Endothelial cell of umbilical vein (primary cell): Measurements from ENCODE around the gene NAA10. TPM values are rescaled to one million over a fixed set of nuclear protein-coding genes. Genes with fewer than 3 reads are reported as not detected.

Source experiments
- BruUV-seq: library from RNA; stranded (reverse); fragments of 400-500 nt; replicated peaks from 2 replicates; lab custom pipeline; 2021; lab: Mats Ljungman, UMichigan
- CTCF ChIA-PET: fragments of 300-600, 350-600 bp; sonication (Branson Sonifier 250); formaldehyde crosslinking; loops from one replicate; lab custom pipeline; 2021; ENCODE audit warnings: antibody characterized with exemption, inconsistent platforms; lab: Charles Lee
- POLR2A ChIA-PET: fragments of 300-600, 350-600 bp; sonication (Branson Sonifier 250); formaldehyde crosslinking; loops from one replicate; lab custom pipeline; 2021; ENCODE audit warnings: antibody characterized with exemption, inconsistent platforms; lab: Charles Lee
- DNase-seq: peaks from one replicate; pipeline ENCODE4 v3.0.0-alpha.2; 2011; ENCODE audit warnings: low read depth, low spot score
- FAIRE-seq: peaks from 2 replicates; lab custom pipeline; 2011; peaks lifted over from hg19 to GRCh38; lab: Jason Lieb, UNC
- H2AFZ ChIP-seq: 2 replicates; pipeline ENCODE4 v1.6.0; 2012; ENCODE audit warnings: low read depth, low read length, control low read depth, inconsistent platforms
- H3K27ac ChIP-seq: 2 replicates; pipeline ENCODE4 v1.5.1; 2011; ENCODE audit warnings: low read depth, mild to moderate bottlenecking, control low read depth, low read length, moderate library complexity; ENCODE audit not compliant: insufficient read depth
- H3K27me3 ChIP-seq, 2 experiments: 2 replicates each; pipeline versions ENCODE4 v1.6.0 to v1.6.1; 2011; ENCODE audit warnings: low read length in 2 of 2, mixed read lengths in 1 of 2; ENCODE audit not compliant: control insufficient read depth in 2 of 2, insufficient read depth in 2 of 2
- H3K36me3 ChIP-seq, 2 experiments: 2 replicates in 1 of 2; 3 replicates in 1 of 2; pipeline ENCODE4 v1.5.1; 2011; ENCODE audit warnings: low read length in 2 of 2, mild to moderate bottlenecking in 1 of 2, moderate library complexity in 1 of 2; ENCODE audit not compliant: control insufficient read depth in 2 of 2, insufficient read depth in 2 of 2; ENCODE audit errors: extremely low read depth in 1 of 2
- H3K4me1 ChIP-seq: 3 replicates; pipeline ENCODE4 v1.5.1; 2011; ENCODE audit warnings: mild to moderate bottlenecking, low read length; ENCODE audit not compliant: control insufficient read depth, insufficient read depth; ENCODE audit errors: extremely low read depth
- H3K4me2 ChIP-seq: 2 replicates; pipeline ENCODE4 v1.6.1; 2011; ENCODE audit warnings: low read length, control low read depth, mixed read lengths; ENCODE audit not compliant: insufficient read depth
- H3K4me3 ChIP-seq, 3 experiments: fragments of 200-600 bp in 1 of 3; sonication (generic), shearing (Covaris generic) in 1 of 3; replicated peaks in 1 of 3; 2 replicates each; pipeline ENCODE4 v1.5.1; 2011 to 2016; ENCODE audit warnings: control low read depth in 3 of 3, low read length in 3 of 3, mild to moderate bottlenecking in 2 of 3, inconsistent platforms in 1 of 3, low read depth in 1 of 3, moderate library complexity in 1 of 3; ENCODE audit not compliant: insufficient read depth in 1 of 3
- H3K79me2 ChIP-seq: 2 replicates; pipeline ENCODE4 v1.6.0; 2012; ENCODE audit warnings: low read length, inconsistent platforms; ENCODE audit not compliant: control insufficient read depth, insufficient read depth
- H3K9ac ChIP-seq: replicated peaks from 2 replicates; pipeline ENCODE3; 2011; ENCODE audit warnings: low read length, control low read depth; ENCODE audit not compliant: insufficient read depth; ENCODE audit errors: extremely low read depth
- H3K9me1 ChIP-seq: replicated peaks from 3 replicates; pipeline ENCODE4 v1.6.0; 2011; ENCODE audit warnings: mild to moderate bottlenecking, low read length; ENCODE audit not compliant: control insufficient read depth, insufficient read depth; ENCODE audit errors: extremely low read depth
- H3K9me3 ChIP-seq: replicated peaks from 2 replicates; pipeline ENCODE4 v1.5.1; 2012; ENCODE audit warnings: low read length, inconsistent platforms; ENCODE audit not compliant: control insufficient read depth, insufficient read depth
- H4K20me1 ChIP-seq: replicated peaks from 2 replicates; pipeline ENCODE3; 2011; ENCODE audit warnings: mild to moderate bottlenecking, low read length; ENCODE audit not compliant: control insufficient read depth, insufficient read depth; ENCODE audit errors: extremely low read depth
- EZH2 ChIP-seq: IDR thresholded peaks from 2 replicates; pipeline ENCODE4 v1.6.1; 2012; ENCODE audit warnings: borderline replicate concordance, low read depth, mild to moderate bottlenecking, moderate library complexity, low read length, inconsistent platforms; ENCODE audit not compliant: severe bottlenecking
- FOS ChIP-seq: IDR thresholded peaks from 2 replicates; pipeline ENCODE4 v1.6.1; 2011; ENCODE audit warnings: mild to moderate bottlenecking, low read length, moderate library complexity, borderline replicate concordance; ENCODE audit not compliant: insufficient read depth
- GATA2 ChIP-seq: IDR thresholded peaks from 2 replicates; pipeline ENCODE4 v1.7.0; 2011; ENCODE audit warnings: low read depth, mild to moderate bottlenecking, moderate library complexity, mixed read lengths, low read length; ENCODE audit not compliant: insufficient read length, insufficient read depth
- JUN ChIP-seq: IDR thresholded peaks from 2 replicates; pipeline ENCODE4 v1.6.1; 2011; ENCODE audit warnings: borderline replicate concordance, low read depth; ENCODE audit not compliant: insufficient read length, insufficient read depth
- MYC ChIP-seq: IDR thresholded peaks from one replicate; pipeline ENCODE4 v1.6.1; 2011; ENCODE audit warnings: mild to moderate bottlenecking, low read depth, low read length
- POLR2A ChIP-seq: IDR thresholded peaks from 2 replicates; pipeline ENCODE4 v1.6.1; 2012; ENCODE audit warnings: low read depth, mild to moderate bottlenecking, control low read depth, low read length
- POLR2AphosphoS5 ChIP-seq: IDR thresholded peaks from 2 replicates; pipeline ENCODE4 v1.6.1; 2012; ENCODE audit warnings: low read depth, mild to moderate bottlenecking, control low read depth, low read length, moderate library complexity; ENCODE audit not compliant: insufficient read depth
- dilution Hi-C: fragments of 300-500 bp; cut with MboI; formaldehyde crosslinking; loops from one replicate; pipeline ENCODE4 v1.15.0; 2019; ENCODE audit warnings: low sequenced_read_pairs; ENCODE audit not compliant: extremely low pct_ligation_motif_present
- intact Hi-C: fragments of 100-400 bp; cut with micrococcal nuclease; formaldehyde crosslinking; loops from one replicate; pipeline ENCODE4 v1.10.0; 2022
- polyA plus RNA-seq, 4 experiments: library from polyadenylated mRNA; depleted of rRNA in 3 of 4; stranded (reverse) in 3 of 4; unstranded in 1 of 4; fragments of >200 nt; gene quantifications; 2 replicates each; pipeline versions ENCODE4 v1.2.1 to v1.2.3, GENCODE V29; 2011 to 2012; ENCODE audit warnings: missing spikeins in 1 of 4
- total RNA-seq: library from RNA; stranded (reverse); gene quantifications from 2 replicates; pipeline ENCODE4 v1.2.3, GENCODE V29; 2021
- TF ChIP-seq, protein P1 (sequence below), 2 donors: IDR thresholded peaks; 1 replicate in 1 of 2; 2 replicates in 1 of 2; pipeline ENCODE4 v1.5.1; 2011; ENCODE audit warnings: low read length in 2 of 2, mild to moderate bottlenecking in 2 of 2, moderate library complexity in 2 of 2, control low read depth in 1 of 2, inconsistent platforms in 1 of 2, low read depth in 1 of 2; ENCODE audit not compliant: insufficient read depth in 1 of 2; ENCODE audit errors: extremely low read depth in 1 of 2
- TF ChIP-seq, protein P2 (sequence below): IDR thresholded peaks from 2 replicates; pipeline ENCODE4 v1.6.1; 2011; ENCODE audit not compliant: insufficient read depth, insufficient read length

The NAA10 gene
- total and polyA plus RNA-seq, 2 donors (not counting 3 experiments of a cell fraction or from before 2014, with no cell fraction given): 141 to 144 TPM

DNA sequence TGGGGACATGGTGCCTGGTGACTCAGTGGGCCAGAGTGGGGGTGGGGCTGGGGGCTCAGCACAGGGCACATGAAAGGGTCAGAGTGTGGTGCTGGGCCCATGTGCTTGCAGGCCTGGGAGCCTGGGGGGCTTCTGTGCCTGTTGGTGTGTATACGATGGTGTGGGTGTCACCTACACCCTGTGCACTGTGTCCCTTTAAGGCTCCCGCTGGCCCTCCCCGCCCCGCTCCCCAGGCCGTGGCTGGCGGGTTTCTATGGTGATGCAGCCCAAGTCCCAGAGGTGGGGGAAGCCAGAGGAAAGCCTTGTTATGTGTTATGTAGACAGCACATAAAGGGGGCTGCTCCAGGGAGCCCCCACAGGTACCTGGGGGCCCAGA lies 54.4 kb downstream of the NAA10 start:
- H3K79me2 ChIP-seq: no peaks in the 10 kb centered on the region
- H2AFZ ChIP-seq: no peak overlapping the region
- peaks cover 23 to 24% of the 10 kb centered on the region in 2 experiments for H3K27me3 ChIP-seq
- CTCF ChIA-PET: no interaction called here
- H3K4me1 ChIP-seq: no peaks in the 10 kb centered on the region
- FAIRE-seq: no peak
- no peak for DNase-seq
- no peak overlapping the region for H3K4me2 ChIP-seq
- BruUV-seq: no TSS peak
- TF ChIP-seq GATA2 (no peak), FOS (no peak), POLR2A (no peak), POLR2AphosphoS5 (no peak), MYC (no peak), JUN (no peak), EZH2 (no peak)
- TF ChIP-seq, protein P1, sequence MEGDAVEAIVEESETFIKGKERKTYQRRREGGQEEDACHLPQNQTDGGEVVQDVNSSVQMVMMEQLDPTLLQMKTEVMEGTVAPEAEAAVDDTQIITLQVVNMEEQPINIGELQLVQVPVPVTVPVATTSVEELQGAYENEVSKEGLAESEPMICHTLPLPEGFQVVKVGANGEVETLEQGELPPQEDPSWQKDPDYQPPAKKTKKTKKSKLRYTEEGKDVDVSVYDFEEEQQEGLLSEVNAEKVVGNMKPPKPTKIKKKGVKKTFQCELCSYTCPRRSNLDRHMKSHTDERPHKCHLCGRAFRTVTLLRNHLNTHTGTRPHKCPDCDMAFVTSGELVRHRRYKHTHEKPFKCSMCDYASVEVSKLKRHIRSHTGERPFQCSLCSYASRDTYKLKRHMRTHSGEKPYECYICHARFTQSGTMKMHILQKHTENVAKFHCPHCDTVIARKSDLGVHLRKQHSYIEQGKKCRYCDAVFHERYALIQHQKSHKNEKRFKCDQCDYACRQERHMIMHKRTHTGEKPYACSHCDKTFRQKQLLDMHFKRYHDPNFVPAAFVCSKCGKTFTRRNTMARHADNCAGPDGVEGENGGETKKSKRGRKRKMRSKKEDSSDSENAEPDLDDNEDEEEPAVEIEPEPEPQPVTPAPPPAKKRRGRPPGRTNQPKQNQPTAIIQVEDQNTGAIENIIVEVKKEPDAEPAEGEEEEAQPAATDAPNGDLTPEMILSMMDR (IDR thresholded peaks at IDR 0.05; ENCODE audit: extremely low read depth in 1 of 2, insufficient read depth in 1 of 2, low read depth in 1 of 2, low read length in 2 of 2): no peak
- TF ChIP-seq, protein P2, sequence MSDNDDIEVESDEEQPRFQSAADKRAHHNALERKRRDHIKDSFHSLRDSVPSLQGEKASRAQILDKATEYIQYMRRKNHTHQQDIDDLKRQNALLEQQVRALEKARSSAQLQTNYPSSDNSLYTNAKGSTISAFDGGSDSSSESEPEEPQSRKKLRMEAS: no peak
- no peak overlapping the region for H3K9ac ChIP-seq
- dilution Hi-C loops (no loop called here), intact Hi-C loops (loop anchor here (10.0 kb wide), 1 partner anchor 66 kb away; no protein-coding TSS in a partner anchor)
- H3K27ac ChIP-seq: no peak overlapping the region
- H3K9me3 ChIP-seq: no peaks in the 10 kb centered on the region
- no peak overlapping the region for H3K4me3 ChIP-seq
- no peaks in the 10 kb centered on the region for H3K36me3 ChIP-seq
- H3K9me1 ChIP-seq: no peaks in the 10 kb centered on the region
- POLR2A ChIA-PET: no interaction called here
- no peaks in the 10 kb centered on the region for H4K20me1 ChIP-seq
